ENCODE results near the gene AGBL4.

DNA sequence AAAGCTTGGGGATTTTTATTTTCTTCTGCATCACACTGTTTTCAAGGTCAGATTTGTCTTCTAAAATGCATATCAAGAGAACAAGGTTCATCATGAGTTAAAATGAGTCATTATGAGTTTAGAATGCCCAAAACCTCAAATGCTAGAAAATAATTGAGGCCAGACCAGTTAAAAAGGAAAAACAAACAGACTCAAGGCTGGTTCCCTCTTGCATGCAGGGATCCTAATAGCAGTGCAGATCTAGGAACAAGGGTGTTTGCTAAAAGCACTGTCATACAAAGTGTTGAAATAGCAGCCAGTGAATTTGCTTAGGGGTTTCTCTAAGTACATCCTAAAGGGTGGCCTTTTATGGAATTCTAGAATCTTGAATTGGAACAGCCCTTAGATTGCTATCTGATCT is 1262.3 kb downstream of the AGBL4 start:
- TF ChIP-seq POLR2A (IDR thresholded peaks at IDR 0.05; ENCODE audit: low read depth, low read length) (no peak), POLR2AphosphoS5 (IDR thresholded peaks at IDR 0.05; ENCODE audit: low read depth, low read length) (no peak), TAF1 (IDR thresholded peaks at IDR 0.05; ENCODE audit: borderline replicate concordance, low read depth, low read length) (no peak)

All from GM12892 (cell line).